Fibroblast of lung (primary cell): ENCODE data around the gene LAMA4.

Source experiments
- CTCF ChIP-seq, 2 donors: IDR thresholded peaks in 1 of 2; conservative IDR thresholded peaks in 1 of 2; 1 replicate in 1 of 2; 2 replicates in 1 of 2; pipeline ENCODE4 v1.5.1; 2011 to 2012; ENCODE audit warnings: low read length in 2 of 2, control low read depth in 1 of 2, inconsistent platforms in 1 of 2, low read depth in 1 of 2, mild to moderate bottlenecking in 1 of 2
- EZH2 ChIP-seq: IDR thresholded peaks from 2 replicates; pipeline ENCODE4 v1.5.1; 2012; ENCODE audit warnings: low read length, control low read depth, mild to moderate bottlenecking; ENCODE audit errors: missing control alignments

GRCh38 chr6:112234601-112235000 is 19.8 kb downstream of the LAMA4 start:
- TF ChIP-seq CTCF (conservative IDR thresholded peaks at IDR 0.05 in 1 of 2, IDR thresholded peaks at IDR 0.05 in 1 of 2; ENCODE audit: low read depth in 1 of 2, low read length in 2 of 2) = no peak
- TF ChIP-seq EZH2 = no peak
